Endometrial microvascular endothelial cells (primary cell): ENCODE measurements around the gene MPRIP. TPM values are rescaled to one million over a fixed set of nuclear protein-coding genes. Genes with fewer than 3 reads are reported as not detected.

Source experiments
- in situ Hi-C: cut with HindIII; loops from 2 replicates; pipeline ENCODE4 v1.10.0; 2017; ENCODE audit warnings: low sequenced_read_pairs, low pct_unique_long_range_greater_than_20kb; ENCODE audit errors: inconsistent ontology term
- total RNA-seq: library from RNA; depleted of rRNA; stranded (reverse); fragments of >200 nt; gene quantifications from one replicate; pipeline ENCODE4 v1.2.3, GENCODE V29; 2015; ENCODE audit errors: inconsistent ontology term

The MPRIP gene
- total RNA-seq, 1 donor from 2014 or later = 193 TPM

DNA sequence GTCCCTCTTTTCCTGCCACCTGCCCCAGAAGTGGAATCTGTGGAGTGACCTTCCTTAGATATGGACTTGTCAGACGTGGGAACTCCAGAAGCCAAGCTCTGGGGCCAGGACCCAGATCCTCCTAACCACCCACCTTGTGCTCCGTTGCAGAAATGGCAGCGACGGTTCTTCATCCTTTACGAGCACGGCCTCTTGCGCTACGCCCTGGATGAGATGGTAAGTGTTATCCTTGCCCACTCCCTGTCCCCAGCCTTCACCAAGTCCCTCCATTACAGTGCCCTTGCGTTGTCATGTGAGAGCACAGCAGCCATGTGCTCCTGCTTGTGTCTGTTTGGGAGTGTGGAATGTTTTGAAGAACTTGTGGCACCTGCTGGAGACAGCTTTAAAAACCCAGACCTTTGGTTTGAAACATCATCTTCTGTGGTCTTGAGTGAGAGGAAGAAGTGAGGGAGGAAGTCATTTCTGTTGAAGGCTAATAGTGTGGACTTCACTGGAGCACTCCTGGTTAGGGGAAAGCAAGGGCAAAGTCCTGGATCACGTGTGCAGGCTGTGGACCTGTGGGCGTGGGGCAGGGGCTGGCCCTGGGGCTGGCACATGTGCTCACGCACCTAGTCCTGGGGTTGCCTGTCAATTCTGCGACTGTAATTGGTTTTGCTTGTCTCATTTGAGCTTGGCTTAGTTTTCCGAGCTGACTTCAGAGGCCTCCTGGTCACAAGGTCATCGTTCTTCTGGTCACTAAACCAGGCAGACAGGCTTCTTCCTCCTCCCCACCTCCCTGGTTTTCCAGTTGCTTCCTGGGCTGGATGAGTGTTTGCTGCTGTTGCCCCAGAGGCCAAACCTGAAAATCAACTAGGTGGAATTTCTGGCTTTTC, 35.8 kb downstream of the MPRIP start:
- in situ Hi-C loops = no loop called here

DNA sequence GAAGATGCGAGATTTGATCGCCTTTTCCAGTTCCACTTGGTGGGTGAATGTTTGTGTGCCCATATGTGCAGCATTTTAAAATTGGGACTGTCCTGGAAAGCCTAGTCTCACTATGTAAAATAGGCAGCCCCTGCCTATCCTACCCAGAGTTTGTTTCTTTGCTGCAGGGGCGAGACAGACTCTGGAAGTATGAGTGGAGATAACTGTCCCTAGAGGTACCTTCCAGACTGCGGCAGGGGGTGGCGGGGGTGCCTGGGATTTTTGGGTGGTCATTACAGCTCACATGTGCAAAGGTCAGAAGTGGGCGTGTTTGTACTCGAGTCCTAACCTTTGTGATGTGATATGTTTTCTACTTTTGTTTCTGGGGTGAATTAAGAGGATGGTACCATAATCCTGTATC, 36.6 kb downstream of the MPRIP start:
- in situ Hi-C loops = no loop called here

DNA sequence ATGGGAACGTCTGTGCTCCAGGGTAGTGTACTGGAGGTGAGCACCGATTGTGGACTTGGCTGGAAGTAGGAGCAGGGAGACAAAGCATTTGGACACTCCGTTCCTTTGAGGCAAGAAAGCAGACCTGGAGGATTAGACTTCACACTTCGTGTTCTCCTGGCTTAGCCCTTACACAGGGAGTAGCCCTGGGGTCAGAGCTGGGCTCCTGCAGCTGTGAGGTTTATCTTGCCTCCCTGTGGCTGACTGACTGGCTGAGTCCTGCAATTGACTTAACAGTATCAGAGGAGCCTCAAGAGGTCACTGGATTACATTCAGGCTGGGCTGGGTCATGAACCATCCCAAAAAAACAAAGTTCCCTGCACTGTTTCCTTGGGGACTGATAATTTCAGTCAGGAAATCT, 37.1 kb downstream of the MPRIP start:
- in situ Hi-C loops = no loop called here

DNA sequence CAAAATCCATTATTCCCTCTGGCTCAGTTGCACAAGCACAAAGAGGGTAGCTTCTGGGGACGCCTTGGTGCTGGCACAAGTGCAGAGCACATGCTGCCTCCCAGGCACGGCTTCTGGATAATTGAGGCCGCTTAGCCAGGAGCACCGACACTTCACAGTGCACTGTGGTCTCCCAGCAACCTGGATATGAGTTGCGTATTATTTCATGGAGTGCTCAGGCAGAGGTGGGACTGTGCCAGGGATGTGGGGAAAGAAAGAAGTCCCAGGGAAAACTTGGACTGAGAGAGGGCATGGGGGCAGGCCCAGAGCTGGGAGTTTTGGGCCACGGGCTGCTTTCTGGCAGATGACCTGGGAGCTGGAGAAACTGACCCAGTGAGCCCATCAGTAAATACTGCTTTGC, 37.5 kb downstream of the MPRIP start:
- in situ Hi-C loops = no loop called here

- in situ Hi-C loops = no loop called here
These were observed 37.9 kb downstream of the MPRIP start for GRCh38 chr17:17080181-17080631.

- in situ Hi-C loops = no loop called here
These were observed 38.5 kb downstream of the MPRIP start for GRCh38 chr17:17080781-17081180.

DNA sequence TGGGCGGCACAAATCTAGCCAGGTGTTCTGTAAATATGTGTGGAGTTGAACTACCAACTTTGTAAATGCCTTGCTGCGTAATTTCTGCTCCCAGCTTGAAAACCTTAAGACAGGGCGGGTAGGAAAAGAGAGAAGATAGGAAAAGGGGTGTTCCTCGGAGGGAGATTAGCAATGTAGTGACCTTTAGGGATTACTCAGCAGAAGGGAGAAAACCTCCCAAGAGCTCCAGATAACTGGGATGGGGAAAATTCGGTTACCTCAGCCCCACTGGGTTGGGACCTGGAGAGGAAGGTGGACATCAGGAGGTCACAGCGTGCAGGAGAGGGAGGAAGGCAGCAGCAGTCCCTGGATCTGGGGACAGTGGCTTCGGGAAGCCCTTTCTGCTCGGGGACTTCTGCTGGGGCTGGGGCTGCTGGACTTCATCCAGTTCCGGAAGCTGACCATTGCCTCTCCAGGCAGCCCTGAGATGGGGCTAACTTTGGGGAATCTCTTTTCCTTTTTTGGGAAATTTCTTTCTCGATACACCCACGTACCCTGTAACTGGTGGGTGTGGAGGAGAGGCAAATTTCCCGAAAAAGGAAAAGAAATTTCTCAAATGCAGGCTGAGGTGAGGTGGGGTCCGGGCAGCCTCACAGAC, 39.2 kb downstream of the MPRIP start:
- in situ Hi-C loops = no loop called here

DNA sequence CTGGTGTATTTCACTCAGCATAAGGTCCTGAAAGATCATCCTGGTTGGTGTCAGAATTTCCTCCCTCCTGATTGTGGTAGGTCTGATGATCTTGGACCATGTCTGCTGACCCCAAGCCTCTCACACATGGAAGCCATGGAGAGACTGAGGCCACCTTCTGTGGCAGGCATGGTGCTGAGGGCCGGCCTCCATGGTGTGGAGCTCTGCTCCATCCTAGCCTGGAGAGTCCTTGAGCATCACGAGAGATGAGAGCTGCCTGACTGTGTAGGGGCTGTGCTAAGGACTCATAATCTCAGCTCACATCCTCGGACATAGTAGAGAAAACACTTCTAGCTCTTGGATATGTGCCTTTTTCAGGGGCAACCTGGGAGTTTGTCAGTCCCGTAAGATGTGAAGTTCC, 40.6 kb downstream of the MPRIP start:
- in situ Hi-C loops = no loop called here

- in situ Hi-C loops = no loop called here
These were observed 42.1 kb downstream of the MPRIP start for GRCh38 chr17:17084317-17084835.

- in situ Hi-C loops = no loop called here
These were observed 42.7 kb downstream of the MPRIP start for GRCh38 chr17:17084941-17085340.

GRCh38 chr17:17086585-17086984, 44.3 kb downstream of the MPRIP start:
- in situ Hi-C loops = no loop called here

DNA sequence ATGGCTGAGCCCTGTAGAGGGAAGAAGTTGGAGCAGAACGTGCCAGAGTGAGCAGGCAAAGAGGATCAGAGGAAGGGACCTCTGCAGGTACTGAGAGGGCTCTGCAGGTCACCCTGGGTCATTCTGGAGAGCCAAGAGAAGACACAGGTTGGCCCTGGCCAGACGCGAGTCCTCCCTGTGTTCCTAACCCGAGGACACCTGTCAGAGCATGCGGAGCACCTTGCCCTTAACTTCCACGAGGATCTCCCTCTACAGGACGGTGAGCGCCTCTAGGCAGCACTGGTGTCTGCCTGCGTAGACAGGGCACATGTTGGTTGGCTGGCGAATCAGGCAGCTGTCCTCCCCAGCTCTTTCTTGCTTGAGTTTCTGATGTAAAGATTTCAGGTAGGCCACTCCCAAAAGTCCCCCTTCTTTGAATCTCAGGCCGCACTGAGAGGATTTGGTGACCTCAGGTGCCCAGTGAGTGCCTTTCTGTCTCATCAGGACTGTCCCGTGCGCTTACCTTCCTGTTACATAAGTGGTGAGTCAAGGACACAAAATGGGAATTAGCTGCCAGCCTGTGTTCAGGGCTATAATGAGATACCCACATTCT, 45.3 kb downstream of the MPRIP start:
- in situ Hi-C loops = no loop called here

DNA sequence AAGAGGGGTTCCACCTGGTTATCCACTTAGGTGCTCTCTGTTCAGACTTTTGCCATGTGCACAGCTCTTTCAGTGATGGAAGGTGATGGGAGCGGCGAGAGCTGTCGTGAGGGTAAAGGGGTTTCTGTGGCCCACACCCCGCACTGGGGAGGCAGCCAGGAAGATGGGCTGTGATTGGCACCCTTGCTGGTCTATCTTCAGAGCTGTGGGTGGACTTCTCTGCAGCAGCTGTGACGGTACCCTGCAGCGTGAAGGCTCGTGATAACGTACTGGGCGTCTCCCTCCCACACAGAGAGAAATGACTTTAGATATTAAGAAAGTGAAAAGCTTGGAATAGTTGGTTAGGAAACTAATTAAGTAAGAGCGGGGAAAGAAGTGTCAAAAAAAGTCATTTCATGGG, 45.8 kb downstream of the MPRIP start:
- in situ Hi-C loops = no loop called here

- in situ Hi-C loops = no loop called here
These were observed 46.6 kb downstream of the MPRIP start for GRCh38 chr17:17088541-17089525.

DNA sequence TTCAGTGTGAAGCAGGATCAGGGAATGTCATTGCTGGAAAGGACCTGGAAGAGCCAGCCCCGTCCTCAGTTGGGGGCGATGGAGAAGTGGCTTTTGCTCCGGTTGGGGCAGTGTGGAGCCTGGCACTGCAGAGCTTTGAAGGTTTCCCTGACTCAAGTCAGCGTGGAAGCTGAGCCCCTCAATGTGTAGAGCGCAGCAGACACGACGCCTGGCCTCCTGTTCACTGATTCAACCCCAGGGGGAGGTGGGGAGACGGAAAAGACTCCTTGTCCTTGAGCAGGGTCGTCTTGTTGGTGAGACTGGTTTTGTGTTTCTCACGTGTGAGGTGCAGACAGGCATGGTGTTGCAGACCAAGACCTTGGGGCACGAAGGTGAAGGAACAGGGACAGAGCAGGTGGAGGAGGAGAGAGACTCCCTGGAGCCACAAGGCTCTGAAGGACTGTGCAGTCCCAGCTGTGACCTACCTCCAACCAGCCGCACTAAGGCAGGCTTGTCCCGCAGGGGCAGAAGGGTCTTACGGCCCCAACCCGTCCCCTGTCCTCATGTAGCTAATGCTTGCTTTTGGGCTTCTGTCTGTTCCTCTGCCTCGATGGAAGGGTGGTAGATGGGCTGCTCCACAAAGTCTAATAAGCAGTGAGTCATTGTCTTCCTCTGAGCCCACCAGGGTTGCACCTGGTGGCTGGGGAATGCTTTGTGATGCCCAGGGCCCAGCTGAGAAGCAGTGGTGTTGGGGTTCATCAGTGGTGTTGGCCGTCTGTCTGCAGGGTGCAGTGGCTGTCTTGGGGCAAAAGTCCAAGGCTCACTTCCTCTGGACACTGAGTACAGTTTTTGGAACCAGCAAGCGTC, 47.8 kb downstream of the MPRIP start:
- in situ Hi-C loops = no loop called here

DNA sequence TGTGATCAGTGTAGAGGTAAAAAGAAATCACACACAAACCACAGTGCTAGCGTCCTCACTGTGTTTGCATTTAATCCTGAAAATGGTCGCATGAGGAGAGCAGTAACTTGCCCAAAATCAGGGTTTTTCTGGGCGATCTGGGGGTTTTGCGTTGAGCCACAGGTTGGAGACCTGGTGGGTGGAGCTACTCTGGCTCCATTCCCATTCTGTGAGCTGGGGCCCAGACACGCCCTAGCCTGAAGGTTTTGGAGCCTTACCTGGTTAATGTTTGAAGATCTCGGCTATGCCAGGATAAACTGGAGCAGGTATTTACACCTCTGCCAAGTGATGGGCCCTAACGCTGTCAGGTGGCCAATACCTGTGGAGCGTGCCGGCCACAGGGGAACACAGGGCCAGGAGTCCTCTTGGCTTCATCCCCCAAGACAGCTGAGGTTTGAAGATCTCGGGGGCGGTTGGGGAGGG, 48.4 kb downstream of the MPRIP start:
- in situ Hi-C loops = no loop called here

- in situ Hi-C loops = no loop called here
These were observed 49.0 kb downstream of the MPRIP start for GRCh38 chr17:17091276-17091675.
